HT1080 (cell line): ENCODE measurements around the gene FADS1. TPM values are rescaled to one million over a fixed set of nuclear protein-coding genes. Genes with fewer than 3 reads are reported as not detected.
A peak's percentile ranks its signal among the peaks of the same experiment; 100 is the strongest.

Experiments used
- DNase-seq: peaks from one replicate; pipeline ENCODE4 v3.0.0-alpha.2; 2015; ENCODE audit warnings: low read depth
- total RNA-seq: library from RNA; depleted of rRNA; stranded (reverse); fragments of >200 nt; shearing (Covaris generic); gene quantifications from 2 replicates; pipeline ENCODE4 v1.2.3, GENCODE V29; 2014

FADS1 gene
- total RNA-seq, 1 experiment from 2014 or later: 108 TPM

GRCh38 chr11:61778357-61778886 lies 38.4 kb downstream of the FADS1 start:
- no peak for DNase-seq

DNA sequence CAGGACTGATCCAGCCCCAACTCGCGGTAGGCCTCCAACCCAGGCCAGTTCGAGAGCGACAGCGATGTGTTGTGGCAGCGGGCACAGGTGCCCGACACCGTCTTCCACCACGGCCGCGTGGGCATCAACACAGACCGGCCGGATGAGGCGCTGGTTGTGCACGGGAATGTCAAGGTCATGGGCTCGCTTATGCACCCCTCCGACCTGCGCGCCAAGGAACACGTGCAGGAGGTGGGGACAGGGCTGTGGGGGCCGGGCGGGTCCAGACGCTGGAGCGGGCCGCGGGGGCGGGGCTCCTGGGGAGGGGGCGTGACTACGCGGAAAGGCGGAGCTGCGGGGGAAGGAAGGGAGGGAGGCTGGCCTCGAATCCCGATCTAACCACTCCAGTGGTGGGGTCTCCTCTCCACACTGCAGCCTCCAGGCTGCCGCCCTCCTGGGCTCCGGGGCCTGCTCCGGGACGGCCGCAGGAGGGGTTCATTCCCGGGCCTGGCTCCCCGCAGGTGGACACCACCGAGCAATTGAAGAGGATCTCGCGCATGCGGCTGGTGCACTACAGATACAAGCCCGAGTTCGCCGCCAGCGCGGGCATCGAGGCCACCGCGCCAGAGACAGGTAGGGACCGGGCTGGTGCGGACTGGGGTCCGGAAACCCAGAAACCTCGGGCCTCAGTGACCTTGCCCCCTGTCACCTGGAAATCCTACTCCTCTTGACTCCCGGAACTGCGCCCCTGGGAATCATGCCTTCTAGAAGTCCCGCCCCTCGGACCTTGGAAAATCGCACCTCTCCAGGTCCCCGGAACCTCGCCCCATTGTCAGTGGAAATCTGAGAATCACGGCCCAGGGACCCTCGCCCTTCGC lies 39.3 kb downstream of the FADS1 start:
- DNase-seq: no peak

GRCh38 chr11:61776561-61777075 lies 40.2 kb downstream of the FADS1 start:
- peak; percentile 62 for DNase-seq

- DNase-seq: no peak
Observed at GRCh38 chr11:61775606-61776554, 40.9 kb downstream of the FADS1 start.

GRCh38 chr11:61775106-61775505 lies 41.7 kb downstream of the FADS1 start:
- no peak for DNase-seq

DNA sequence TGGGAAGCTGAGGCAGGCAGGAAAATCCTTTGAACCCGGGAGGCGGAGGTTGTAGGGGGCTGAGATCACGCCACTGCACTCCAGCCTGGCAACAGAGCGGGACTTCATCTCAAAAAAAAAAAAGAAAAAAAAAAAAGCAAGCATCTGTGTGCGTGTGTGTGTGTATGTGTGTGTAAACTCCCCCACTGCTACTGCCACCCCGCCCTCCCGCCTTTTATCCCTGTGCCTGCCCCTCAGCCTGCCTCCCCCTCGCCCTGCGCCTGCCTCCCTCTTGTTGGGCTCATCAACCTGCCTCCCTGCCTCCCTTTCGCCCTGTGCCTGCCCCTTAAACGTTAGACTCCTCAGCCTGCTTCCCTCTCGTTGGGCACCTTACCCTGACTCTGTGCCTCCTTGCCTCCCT lies 42.4 kb downstream of the FADS1 start:
- no peak for DNase-seq

DNA sequence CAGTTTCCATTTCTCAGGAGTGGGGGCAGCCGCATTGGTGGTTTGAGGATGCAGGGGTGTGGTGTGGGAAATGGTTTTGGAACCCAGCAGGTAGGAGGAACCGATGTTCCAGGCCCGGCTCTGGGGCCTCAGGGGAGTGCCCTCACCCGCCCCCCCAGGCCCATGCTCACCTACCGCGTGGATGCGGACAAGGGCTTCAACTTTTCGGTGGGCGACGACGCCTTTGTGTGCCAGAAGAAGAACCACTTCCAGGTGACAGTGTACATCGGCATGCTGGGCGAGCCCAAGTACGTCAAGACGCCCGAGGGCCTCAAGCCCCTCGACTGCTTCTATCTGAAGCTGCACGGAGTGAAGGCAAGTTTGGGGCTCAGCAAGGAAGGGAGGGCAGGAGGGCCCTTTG lies 43.0 kb downstream of the FADS1 start:
- no peak for DNase-seq

DNA sequence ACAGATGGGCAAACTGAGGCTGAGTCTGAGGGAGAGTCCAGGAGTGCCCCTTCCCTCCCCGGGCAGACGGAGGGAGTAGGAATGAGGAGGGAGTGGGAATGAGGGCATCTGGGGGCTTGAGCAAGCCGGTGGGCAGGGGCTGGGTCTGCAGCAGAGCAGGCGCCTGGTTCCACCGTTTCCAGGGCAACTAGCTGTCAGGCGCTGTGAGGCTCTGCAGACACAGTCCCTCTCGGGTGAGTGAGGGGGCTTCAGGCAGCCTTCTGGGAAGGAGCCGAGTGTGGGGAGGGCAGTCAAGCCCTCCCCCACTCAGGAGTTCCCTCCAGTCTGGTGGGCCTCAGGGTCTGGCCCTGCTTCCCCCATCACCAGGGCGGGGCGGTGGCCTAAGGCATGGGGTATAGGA lies 43.4 kb downstream of the FADS1 start:
- DNase-seq: no peak

- DNase-seq: no peak
Observed at GRCh38 chr11:61771985-61772455, 44.8 kb downstream of the FADS1 start.

DNA sequence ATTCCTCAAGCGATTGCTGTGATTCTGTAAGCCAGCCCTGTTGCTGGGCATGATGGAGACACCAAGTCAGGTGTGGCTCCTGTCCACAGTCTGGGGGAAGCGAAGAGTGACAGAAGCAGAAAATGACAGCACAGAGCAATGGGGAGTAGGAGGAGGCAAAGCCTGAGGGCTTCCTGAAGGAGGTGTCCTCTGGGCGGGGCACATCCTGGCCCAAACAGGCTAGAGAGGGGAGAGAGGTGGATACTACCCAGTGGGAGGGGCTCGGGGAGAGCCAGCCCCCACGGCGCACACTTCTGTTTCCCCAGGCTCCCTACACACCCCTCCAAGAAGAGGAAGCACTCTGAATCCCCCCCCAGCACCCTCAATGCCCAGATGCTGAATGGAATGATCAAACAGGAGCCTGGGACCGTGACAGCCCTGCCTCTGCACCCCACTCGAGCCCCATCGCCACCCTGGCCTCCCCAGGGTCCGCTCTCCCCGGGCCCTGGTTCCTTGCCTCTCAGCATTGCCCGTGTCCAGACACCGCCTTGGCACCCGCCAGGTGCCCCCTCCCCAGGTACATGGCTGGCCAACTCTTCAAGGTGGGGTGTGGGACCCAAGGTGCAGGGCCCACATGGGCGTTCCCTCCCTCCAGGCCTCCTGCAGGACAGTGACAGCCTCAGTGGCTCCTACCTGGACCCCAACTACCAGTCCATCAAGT lies 45.5 kb downstream of the FADS1 start:
- no peak for DNase-seq

DNA sequence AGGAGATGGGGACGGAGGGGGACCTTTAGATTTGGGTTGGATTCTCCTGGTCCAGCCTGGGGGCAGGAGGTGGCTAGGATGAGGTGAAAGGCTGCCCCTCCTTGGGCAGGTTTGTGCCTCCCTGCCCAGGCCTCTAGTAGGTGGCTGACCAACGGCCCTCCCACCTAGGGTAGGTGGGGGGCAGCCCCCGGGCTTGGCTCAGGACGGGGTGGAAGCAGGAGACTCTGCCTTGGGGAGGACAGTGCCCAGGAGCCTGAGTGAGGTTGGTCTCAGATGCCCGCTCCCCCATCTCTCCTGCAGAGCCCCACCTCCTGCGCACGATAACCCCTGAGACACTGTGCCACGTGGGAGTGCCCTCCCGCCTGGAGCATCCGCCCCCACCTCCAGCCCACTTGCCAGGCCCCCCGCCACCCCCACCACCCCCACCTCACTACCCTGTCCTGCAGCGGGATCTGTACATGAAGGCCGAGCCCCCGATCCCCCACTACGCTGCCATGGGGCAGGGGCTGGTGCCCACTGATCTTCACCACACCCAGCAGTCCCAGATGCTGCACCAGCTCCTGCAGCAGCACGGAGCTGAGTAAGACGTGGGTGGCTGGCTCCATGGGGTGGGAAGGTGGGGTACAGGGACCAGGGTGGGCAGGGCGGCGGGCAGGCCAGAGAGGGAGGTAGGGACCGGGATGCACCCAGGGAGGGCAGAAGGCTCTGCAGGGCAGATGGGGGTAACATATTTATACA lies 46.7 kb downstream of the FADS1 start:
- no peak for DNase-seq

GRCh38 chr11:61769169-61769920 lies 47.5 kb downstream of the FADS1 start:
- DNase-seq: no peak

GRCh38 chr11:61768376-61769076 lies 48.3 kb downstream of the FADS1 start:
- DNase-seq: no peak

GRCh38 chr11:61766353-61766841 lies 50.4 kb downstream of the FADS1 start:
- DNase-seq: peak; percentile 38

GRCh38 chr11:61765550-61766253 lies 51.1 kb downstream of the FADS1 start:
- no peak for DNase-seq

- no peak for DNase-seq
Observed at GRCh38 chr11:61764606-61765260, 52.1 kb downstream of the FADS1 start.

DNA sequence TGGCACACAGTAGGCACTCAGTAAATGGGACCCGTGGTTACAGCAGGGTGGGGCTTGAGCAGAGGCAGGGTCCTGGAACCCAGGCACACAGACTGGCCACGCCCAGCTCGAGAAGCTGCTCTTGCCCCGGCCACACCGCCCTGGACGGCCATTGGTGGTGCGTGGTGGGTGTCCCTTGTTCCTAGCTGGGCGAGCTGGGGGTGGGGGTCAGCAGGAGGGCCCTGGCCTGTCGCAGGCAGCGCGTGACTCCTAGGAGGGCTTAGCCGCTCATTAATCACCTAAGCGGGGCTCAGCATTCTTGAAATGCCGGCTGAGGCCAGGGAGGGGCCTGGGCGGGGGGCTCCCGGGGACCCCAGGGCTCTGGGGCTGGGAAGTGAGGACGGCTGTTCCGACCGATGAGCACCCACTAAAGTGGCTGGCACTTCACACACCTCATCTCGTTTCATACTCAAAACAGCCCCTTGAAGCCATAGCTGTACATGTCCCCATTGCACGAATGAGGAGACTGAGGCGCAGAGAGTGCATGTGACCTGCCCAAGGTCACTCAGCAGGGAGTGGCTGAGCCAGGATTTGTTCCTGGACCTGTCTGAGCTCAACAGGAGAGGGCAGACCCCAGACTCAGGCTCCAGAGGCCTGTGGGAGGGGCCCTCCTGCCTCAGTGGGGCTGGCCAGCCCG lies 52.7 kb downstream of the FADS1 start:
- no peak for DNase-seq
